ENCODE results near the gene PITX3. TPM values are rescaled to one million over a fixed set of nuclear protein-coding genes. Genes with fewer than 3 reads are reported as not detected.

PITX3 gene
- polyA plus RNA-seq, 1 experiment = not detected

DNA sequence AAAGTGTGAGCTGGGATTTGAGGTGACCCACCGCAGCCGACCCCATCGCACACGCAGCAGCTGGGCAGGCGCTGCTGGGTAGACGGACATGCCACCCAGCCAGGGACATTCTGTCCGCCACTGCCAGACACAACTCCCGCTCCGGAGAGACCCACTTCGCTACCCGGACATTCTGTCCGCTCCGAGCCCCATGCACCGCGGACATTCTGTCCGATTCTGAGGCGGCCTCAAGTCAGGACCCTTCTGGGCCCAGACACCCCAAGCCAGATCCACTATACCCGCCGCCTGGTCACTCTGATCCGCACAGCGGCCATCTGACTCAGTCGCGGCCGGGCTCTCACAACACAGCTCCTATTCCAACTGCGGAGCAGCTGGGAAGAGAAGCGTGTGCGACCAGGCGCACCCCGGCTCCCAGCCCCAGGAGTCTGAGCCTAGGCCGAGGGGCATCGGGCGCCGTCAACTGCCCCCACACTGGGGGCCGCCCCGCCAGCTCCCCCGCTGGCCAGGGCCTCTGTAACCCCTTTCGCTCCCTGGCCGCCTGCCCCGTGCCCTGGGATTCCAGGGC lies 763 bp downstream of the PITX3 start:
- Histone ChIP-seq H3K36me3 (ENCODE audit: control insufficient read depth, insufficient read depth, low read length) (no peaks in the 10 kb centered on the region), H3K27me3 (ENCODE audit: control insufficient read depth, insufficient read depth, low read length) (peaks cover 25% of the 10 kb centered on the region), H3K4me3 (ENCODE audit: low read depth, low read length) (peak overlapping the region; percentile 64)
- CTCF ChIA-PET = interaction anchor here (0.7 to 17.7 kb wide), 6 partner anchors 9 to 159 kb away, joined by 3 to 658 read pairs (median 14); no protein-coding TSS in a partner anchor
- POLR2A ChIA-PET = no interaction called here
- TF ChIP-seq CTCF (IDR thresholded peaks at IDR 0.05; ENCODE audit: insufficient read depth, low read depth, low read length) = no peak
- DNase-seq (ENCODE audit: low read depth) = no peak

DNA sequence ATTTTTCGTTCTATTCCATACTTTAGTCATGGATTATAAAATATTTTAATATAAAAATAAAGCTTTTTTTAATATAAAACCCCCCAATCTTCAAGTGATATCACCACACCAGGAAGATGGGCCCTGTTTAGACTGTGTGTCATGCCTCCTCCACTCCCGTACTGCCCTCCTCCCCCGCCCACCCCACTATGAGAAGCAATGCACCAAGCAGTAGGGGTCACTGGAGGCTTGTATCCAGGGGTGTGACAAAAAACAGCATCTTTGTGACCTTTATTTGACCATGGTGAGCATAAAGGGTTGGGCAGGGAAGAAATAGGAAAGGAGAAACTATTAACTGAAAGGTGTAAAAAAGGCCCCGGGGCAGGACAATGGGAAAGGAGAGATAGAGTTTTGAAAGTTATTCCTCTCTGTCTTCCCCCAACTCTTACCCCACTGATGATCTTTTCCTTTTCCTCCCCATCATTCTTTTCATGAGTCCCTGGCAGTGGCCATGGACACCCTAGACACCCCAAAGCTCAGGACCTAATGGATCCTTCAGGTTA lies 3.5 kb downstream of the PITX3 start:
- H3K4me3 ChIP-seq (ENCODE audit: low read depth, low read length) = no peak overlapping the region
- peaks cover 31% of the 10 kb centered on the region for H3K27me3 ChIP-seq (ENCODE audit: control insufficient read depth, insufficient read depth, low read length)
- ChIA-PET CTCF (interaction anchor here (1.2 to 17.7 kb wide), 6 partner anchors 8 to 241 kb away, joined by 3 to 658 read pairs (median 4); no protein-coding TSS in a partner anchor), POLR2A (no interaction called here)
- no peak for TF ChIP-seq CTCF (IDR thresholded peaks at IDR 0.05; ENCODE audit: insufficient read depth, low read depth, low read length)
- H3K36me3 ChIP-seq (ENCODE audit: control insufficient read depth, insufficient read depth, low read length) = no peaks in the 10 kb centered on the region
- DNase-seq (ENCODE audit: low read depth) = no peak

- H3K36me3 ChIP-seq (ENCODE audit: control insufficient read depth, insufficient read depth, low read length) = no peaks in the 10 kb centered on the region
- POLR2A ChIA-PET = no interaction called here
- DNase-seq (ENCODE audit: low read depth) = no peak
- TF ChIP-seq CTCF (IDR thresholded peaks at IDR 0.05; ENCODE audit: insufficient read depth, low read depth, low read length) = no peak
- CTCF ChIA-PET = interaction anchor here (1.1 to 17.7 kb wide), 5 partner anchors 9 to 187 kb away, joined by 3 to 658 read pairs (median 9); partner anchors contain the start of gene NFKB2
- H3K27me3 ChIP-seq (ENCODE audit: control insufficient read depth, insufficient read depth, low read length) = peaks cover 31% of the 10 kb centered on the region
- no peak overlapping the region for H3K4me3 ChIP-seq (ENCODE audit: low read depth, low read length)
Measured at GRCh38 chr10:102236006-102236405, 5.3 kb downstream of the PITX3 start.

DNA sequence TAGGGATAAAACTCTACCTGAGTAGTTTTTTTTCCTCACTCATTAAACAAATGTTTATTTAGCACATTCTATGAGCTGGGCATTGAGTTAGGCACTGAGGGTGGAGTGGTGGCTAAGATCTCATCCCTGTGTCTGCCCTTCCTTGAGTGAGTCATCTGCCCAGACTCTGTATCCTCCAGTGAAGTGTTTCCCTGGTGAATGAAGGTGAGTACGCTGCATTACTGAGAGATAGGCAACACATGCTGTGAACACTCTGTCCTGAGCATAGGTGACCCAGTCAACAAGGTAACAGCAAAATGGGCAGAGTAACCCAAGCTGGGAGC lies 5.8 kb downstream of the PITX3 start:
- DNase-seq (ENCODE audit: low read depth) = no peak
- Histone ChIP-seq H3K36me3 (ENCODE audit: control insufficient read depth, insufficient read depth, low read length) (no peaks in the 10 kb centered on the region), H3K27me3 (ENCODE audit: control insufficient read depth, insufficient read depth, low read length) (peaks cover 28% of the 10 kb centered on the region), H3K4me3 (ENCODE audit: low read depth, low read length) (no peak overlapping the region)
- CTCF ChIA-PET = interaction anchor here (1.1 to 17.7 kb wide), 5 partner anchors 8 to 188 kb away, joined by 3 to 658 read pairs (median 9); partner anchors contain the start of gene NFKB2
- no peak for TF ChIP-seq CTCF (IDR thresholded peaks at IDR 0.05; ENCODE audit: insufficient read depth, low read depth, low read length)
- POLR2A ChIA-PET = no interaction called here

DNA sequence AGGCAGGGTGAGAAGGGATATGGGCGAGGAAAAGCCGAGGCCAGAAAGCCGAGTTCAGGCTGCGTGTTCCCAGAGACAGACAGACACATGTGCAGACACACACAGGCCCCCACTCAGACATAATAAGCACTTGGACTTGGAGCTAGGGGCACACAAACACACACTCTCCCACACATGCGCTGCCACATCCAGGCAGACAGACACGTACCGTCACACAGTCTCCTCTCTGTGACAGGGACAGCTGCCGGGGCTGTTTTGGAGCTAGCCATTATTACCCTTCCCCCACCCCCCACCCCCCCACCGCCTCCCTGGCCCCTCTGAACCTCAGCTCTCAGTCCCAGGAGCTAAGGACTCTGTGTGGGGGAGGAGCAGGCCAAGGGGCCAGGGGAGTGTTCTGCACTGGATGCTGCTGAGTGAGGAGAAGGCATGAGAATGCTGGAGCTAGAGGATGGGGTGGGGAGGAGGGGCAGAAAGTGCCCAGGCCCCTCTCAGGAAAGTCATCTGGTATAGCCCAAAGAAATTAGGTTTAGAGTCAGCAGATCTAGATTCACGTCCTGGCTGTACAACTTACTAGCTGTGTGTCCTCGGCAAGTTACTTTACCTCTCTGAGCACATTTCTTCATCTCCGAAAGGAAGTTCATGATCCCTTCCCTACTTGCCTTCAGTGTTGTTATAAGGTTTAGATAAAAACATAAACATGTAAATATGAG lies 6.3 kb downstream of the PITX3 start:
- no peaks in the 10 kb centered on the region for H3K36me3 ChIP-seq (ENCODE audit: control insufficient read depth, insufficient read depth, low read length)
- peaks cover 24% of the 10 kb centered on the region for H3K27me3 ChIP-seq (ENCODE audit: control insufficient read depth, insufficient read depth, low read length)
- H3K4me3 ChIP-seq (ENCODE audit: low read depth, low read length) = no peak overlapping the region
- CTCF ChIA-PET = interaction anchor here (0.9 to 17.7 kb wide), 5 partner anchors 66 to 188 kb away, joined by 3 to 658 read pairs (median 9); partner anchors contain the start of gene NFKB2
- TF ChIP-seq CTCF (IDR thresholded peaks at IDR 0.05; ENCODE audit: insufficient read depth, low read depth, low read length) = no peak
- no peak for DNase-seq (ENCODE audit: low read depth)
- POLR2A ChIA-PET = no interaction called here

Measured in BJ (cell line).